Activated naive CD4-positive, alpha-beta T cell treated with anti-CD3 and anti-CD28 coated beads for 36 hours (primary cell): ENCODE results near the gene SSB. TPM values are rescaled to one million over a fixed set of nuclear protein-coding genes. Genes with fewer than 3 reads are reported as not detected.
"Not testable (repeated sequence)": the region's sequence is repeated elsewhere in the genome, so short reads cannot be mapped to it uniquely, and the experiment has no call there.

Experiments used
- CTCF ChIA-PET: fragments of 350-600 bp; sonication (Branson Sonifier 250); formaldehyde crosslinking; loops from one replicate; lab custom pipeline; 2021; ENCODE audit warnings: antibody characterized with exemption; lab: Charles Lee
- DNase-seq: peaks from one replicate; pipeline ENCODE4 v3.0.0-alpha.2; 2020
- H3K27ac Mint-ChIP-seq: one replicate; pipeline ENCODE4 v1.8.0; 2021; ENCODE audit warnings: mild to moderate bottlenecking, mixed read lengths
- H3K27me3 Mint-ChIP-seq: one replicate; pipeline ENCODE4 v1.8.0; 2021; ENCODE audit warnings: low read depth, mixed read lengths
- H3K36me3 Mint-ChIP-seq: one replicate; pipeline ENCODE4 v1.8.0; 2021; ENCODE audit warnings: low read depth, mixed read lengths
- H3K4me1 Mint-ChIP-seq: one replicate; pipeline ENCODE4 v1.8.0; 2021; ENCODE audit warnings: low read depth, mixed read lengths
- H3K4me3 Mint-ChIP-seq: one replicate; pipeline ENCODE4 v1.8.0; 2021; ENCODE audit warnings: mild to moderate bottlenecking, moderate library complexity, mixed read lengths
- H3K9me3 Mint-ChIP-seq: one replicate; pipeline ENCODE4 v1.8.0; 2021; ENCODE audit warnings: mixed read lengths
- intact Hi-C: fragments of 100-400 bp; cut with micrococcal nuclease; formaldehyde crosslinking; loops from one replicate; pipeline ENCODE4 v1.15.1; 2023
- total RNA-seq, 2 experiments: library from RNA; stranded (reverse); gene quantifications; one replicate each; pipeline ENCODE4 v1.2.3, GENCODE V29; 2021

Gene SSB
- 100 to 1,000 TPM; 122 to 129 TPM for total RNA-seq

DNA sequence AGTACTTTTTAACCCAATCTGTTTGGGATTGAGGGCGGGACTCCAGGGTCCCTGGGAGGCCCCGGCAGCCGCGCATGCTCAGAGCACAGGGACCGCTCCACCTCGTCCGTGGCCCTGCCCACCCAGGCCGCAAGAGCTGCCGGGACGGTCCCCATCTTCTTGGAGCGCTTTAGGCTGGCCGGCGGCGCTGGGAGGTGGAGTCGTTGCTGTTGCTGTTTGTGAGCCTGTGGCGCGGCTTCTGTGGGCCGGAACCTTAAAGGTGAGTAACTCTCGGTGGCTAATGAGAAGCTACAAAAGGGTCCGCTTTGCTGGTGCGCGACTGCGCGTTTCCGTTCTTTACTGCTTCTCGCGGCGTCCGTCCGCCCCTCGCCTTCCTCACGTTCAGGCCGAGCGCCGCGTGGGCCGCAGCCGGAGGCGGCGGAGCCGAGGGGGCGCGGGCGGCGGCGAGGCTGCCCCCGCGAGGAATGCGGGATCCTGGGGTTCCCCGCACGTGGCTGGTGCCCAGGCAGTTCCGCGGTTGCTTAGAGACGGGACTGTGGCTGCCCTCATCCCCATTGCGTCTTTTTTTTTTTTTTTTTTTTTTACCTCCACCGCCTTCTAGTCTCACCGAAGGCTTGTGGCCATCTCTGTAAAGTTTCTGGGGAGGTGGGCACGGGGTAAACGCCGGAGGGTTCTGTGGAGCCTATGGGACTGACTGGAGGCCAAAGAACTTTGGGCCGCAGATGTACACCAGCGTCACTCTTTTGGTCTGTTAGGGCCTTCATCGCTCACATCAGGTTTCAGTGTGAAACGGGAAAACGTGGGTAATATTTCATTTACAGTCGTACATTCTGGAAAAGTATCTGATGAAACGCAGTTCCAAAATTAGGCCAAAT is at the start of gene SSB:
TSS of gene SSB (plus strand) at position 154 of the 875 bp plus-strand sequence. CDS start 2,090 bp downstream, outside the sequence.
- Mint-ChIP-seq H3K9me3 (no peaks in the 10 kb centered on the region), H3K36me3 (peaks cover 11% of the 10 kb centered on the region), H3K27me3 (peaks cover 2% of the 10 kb centered on the region), H3K27ac (peak within 1 kb of the TSS; percentile 95), H3K4me1 (peaks cover 29% of the 10 kb centered on the region), H3K4me3 (peak within 1 kb of the TSS; percentile 88)
- intact Hi-C loops = loop anchor here (1.0 to 10.0 kb wide), 7 partner anchors 25 to 320 kb away; partner anchors contain the start of genes BBS5, CFAP210, FASTKD1 and METTL5
- DNase-seq = peak; percentile 97
- CTCF ChIA-PET = interaction anchor here (0.5 kb wide), 1 partner anchor 262 kb away, joined by 9 read pairs; no protein-coding TSS in a partner anchor

DNA sequence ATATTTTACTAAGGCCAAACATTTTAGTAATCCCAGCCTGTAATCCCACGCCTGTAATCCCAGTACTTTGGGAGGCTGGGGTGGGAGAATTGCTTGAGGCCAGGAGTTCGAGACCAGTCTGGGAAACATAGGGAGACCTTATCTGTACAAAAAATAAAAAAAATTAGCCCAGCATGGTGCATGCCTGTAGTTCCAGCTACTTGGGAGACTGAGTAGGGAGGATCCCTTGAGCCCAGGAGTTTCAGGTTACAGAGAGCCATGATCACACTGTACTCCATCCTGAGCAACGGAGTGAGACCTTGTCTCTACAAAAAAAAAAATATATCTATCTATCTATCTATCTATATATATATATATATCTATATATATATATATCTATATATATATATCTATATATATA is 45.9 kb upstream of the SSB start:
- H3K4me3 Mint-ChIP-seq = no peak overlapping the region
- no peaks in the 10 kb centered on the region for H3K27me3 Mint-ChIP-seq
- DNase-seq = no peak
- H3K36me3 Mint-ChIP-seq = no peaks in the 10 kb centered on the region
- H3K27ac Mint-ChIP-seq = no peak overlapping the region
- no peaks in the 10 kb centered on the region for H3K9me3 Mint-ChIP-seq
- intact Hi-C loops = no loop called here
- CTCF ChIA-PET = interaction anchor here (0.6 kb wide), 1 partner anchor 177 kb away, joined by 3 read pairs; no protein-coding TSS in a partner anchor
- H3K4me1 Mint-ChIP-seq = no peaks in the 10 kb centered on the region

DNA sequence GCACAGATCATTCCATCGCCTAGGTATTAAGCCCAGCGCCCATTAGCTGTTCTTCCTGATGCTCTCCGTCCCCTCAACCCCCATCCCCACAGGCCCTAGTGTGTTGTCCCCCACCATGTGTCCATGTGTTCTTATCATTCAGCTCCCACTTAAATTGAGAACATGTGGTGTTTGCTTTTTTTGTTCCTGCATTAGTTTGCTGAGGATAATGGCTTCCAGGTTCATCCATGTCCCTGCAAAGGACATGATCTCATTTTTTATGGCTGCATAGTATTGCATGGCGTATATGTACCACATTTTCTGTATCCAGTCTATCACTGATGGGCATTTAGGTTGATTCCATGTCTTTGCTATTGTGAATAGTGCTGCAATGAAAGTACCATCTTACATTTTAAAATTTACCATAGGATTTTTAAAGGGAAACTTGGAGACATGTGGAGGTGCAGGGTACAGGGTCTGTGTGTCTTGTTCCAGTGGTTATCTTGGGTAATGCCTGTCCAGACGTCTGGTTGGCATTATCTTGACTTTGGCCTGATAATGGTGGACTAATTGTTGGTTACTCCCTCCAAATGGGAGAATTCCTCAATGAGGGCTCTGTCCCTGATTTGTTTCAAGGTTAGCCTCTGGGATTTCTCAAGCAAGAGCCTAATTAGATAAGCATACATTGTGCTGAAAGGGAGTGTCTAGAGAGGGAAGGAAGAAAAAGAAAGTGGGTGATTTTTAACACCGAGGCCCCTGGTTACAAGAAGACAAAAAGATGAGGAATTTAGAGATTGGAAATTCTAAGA is 43.4 kb upstream of the SSB start:
- Mint-ChIP-seq H3K9me3 (no peaks in the 10 kb centered on the region), H3K27me3 (no peaks in the 10 kb centered on the region), H3K4me3 (no peak overlapping the region), H3K27ac (no peak overlapping the region), H3K36me3 (no peaks in the 10 kb centered on the region), H3K4me1 (no peaks in the 10 kb centered on the region)
- intact Hi-C loops = no loop called here
- DNase-seq = no peak
- CTCF ChIA-PET = no interaction called here

DNA sequence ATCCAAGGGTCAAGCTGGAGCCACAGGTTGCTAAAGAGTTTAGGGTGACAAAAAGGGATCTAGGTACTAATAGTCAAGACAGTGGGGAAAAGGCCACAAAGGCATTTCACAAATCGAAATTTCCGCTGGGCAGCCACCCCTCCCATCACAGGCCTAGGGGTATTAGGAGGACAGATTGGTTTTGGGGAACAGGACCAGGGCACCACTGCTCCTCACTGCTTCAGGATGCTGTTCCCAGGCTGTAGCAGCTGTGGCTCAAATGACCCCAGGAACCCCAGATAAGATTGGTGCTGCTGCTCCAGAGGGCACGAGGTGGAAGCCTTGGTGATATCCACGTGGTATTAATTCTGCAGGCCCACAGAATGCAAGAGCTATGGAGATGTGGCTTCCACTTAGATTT is 42.3 kb upstream of the SSB start:
- CTCF ChIA-PET = no interaction called here
- Mint-ChIP-seq H3K4me3 (no peak overlapping the region), H3K4me1 (no peaks in the 10 kb centered on the region), H3K27ac (no peak overlapping the region), H3K27me3 (no peaks in the 10 kb centered on the region), H3K9me3 (no peaks in the 10 kb centered on the region), H3K36me3 (no peaks in the 10 kb centered on the region)
- no peak for DNase-seq
- intact Hi-C loops = no loop called here

DNA sequence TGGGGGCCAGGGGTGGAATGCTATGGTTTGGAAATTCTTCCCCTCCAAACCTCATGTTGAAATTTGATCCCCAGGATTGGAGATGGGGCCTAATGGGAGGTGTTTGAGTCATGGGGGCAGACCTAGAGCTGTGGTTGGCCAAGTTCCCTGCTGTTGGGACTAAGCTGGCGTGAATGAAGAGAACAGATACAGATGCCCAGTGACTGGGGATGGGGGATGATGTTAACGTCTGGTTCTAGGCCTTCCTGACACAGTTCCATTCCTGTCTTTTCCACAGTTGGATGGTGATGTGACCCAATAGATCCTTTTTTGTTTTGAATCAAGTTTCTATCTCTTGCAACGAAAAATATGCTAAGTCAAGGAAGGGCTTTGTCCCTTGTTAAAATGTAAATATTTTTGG is 41.3 kb upstream of the SSB start:
- Mint-ChIP-seq H3K27ac (no peak overlapping the region), H3K4me1 (no peaks in the 10 kb centered on the region), H3K4me3 (no peak overlapping the region), H3K27me3 (no peaks in the 10 kb centered on the region), H3K9me3 (no peaks in the 10 kb centered on the region), H3K36me3 (no peaks in the 10 kb centered on the region)
- CTCF ChIA-PET = no interaction called here
- intact Hi-C loops = no loop called here
- DNase-seq = no peak

DNA sequence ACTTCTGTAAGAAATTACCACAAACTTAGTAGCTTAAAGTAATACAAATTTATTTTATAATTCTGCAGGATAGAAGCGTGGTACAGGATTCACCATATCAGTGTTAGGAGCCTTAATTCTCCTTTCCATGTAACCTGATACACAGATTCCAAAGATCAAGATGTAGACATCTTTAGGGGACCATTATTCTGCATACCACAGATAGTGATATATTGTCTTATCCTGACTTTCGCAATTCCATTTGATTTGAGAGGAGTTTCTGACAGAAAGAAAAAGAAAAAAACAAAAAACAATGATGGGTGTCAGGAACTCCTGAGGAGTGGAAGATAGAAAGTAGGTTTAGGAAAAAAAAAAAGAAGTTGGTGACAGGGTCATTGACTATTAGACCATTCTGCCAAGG is 40.9 kb upstream of the SSB start:
- intact Hi-C loops = no loop called here
- H3K4me3 Mint-ChIP-seq = no peak overlapping the region
- DNase-seq = no peak
- no peaks in the 10 kb centered on the region for H3K36me3 Mint-ChIP-seq
- no peaks in the 10 kb centered on the region for H3K4me1 Mint-ChIP-seq
- CTCF ChIA-PET = no interaction called here
- H3K9me3 Mint-ChIP-seq = no peaks in the 10 kb centered on the region
- no peak overlapping the region for H3K27ac Mint-ChIP-seq
- no peaks in the 10 kb centered on the region for H3K27me3 Mint-ChIP-seq

DNA sequence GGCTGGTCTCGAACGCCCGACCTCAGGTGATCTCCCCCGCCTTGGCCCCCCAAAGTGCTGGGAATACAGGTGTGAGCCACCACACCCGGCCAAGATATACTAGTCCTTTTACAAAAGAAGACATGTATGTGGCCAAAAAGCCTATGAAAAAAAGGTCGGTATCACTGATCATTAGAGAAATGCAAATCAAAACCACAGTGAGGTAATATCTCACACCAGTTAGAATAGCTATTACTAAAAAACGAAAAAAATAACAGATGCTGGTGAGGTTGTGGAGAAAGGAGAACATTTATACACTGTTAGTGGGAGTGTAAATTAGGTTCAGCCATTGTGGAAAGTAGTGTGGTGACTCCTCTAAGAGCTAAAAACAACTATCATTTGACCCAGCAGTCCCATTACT is 38.7 kb upstream of the SSB start:
- CTCF ChIA-PET = interaction anchor here (0.6 kb wide), 1 partner anchor 277 kb away, joined by 3 read pairs; no protein-coding TSS in a partner anchor
- Mint-ChIP-seq H3K27me3 (no peaks in the 10 kb centered on the region), H3K36me3 (no peaks in the 10 kb centered on the region)

DNA sequence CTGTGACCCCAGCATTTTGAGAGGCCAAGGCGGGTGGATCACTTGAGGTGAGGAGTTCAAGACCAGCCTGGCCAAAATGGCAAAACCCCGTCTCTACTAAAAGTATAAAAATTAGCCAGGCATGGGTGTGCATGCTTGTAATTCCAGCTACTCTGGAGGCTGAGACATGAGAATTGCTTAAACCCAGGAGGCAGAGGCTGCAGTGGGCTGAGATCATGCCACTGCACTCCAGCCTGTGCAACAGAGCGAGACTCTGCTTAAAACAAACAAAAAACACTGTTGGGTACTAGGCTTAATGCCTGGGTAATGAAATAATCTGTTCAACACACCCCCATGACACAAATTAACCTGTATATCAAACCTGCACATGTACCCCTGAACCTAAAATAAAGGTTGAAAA is 37.9 kb upstream of the SSB start:
- H3K27ac Mint-ChIP-seq, H3K36me3 Mint-ChIP-seq, DNase-seq, H3K4me1 Mint-ChIP-seq, CTCF ChIA-PET, H3K9me3 Mint-ChIP-seq, H3K27me3 Mint-ChIP-seq, H3K4me3 Mint-ChIP-seq, intact Hi-C loops: not testable (repeated sequence)

More for the DNA sequence above, 38.7 kb upstream of the SSB start:
- no peak overlapping the region for H3K4me3 Mint-ChIP-seq
- no peak overlapping the region for H3K27ac Mint-ChIP-seq
- no peak for DNase-seq
- no peaks in the 10 kb centered on the region for H3K4me1 Mint-ChIP-seq
- intact Hi-C loops = no loop called here
- H3K9me3 Mint-ChIP-seq = no peaks in the 10 kb centered on the region

DNA sequence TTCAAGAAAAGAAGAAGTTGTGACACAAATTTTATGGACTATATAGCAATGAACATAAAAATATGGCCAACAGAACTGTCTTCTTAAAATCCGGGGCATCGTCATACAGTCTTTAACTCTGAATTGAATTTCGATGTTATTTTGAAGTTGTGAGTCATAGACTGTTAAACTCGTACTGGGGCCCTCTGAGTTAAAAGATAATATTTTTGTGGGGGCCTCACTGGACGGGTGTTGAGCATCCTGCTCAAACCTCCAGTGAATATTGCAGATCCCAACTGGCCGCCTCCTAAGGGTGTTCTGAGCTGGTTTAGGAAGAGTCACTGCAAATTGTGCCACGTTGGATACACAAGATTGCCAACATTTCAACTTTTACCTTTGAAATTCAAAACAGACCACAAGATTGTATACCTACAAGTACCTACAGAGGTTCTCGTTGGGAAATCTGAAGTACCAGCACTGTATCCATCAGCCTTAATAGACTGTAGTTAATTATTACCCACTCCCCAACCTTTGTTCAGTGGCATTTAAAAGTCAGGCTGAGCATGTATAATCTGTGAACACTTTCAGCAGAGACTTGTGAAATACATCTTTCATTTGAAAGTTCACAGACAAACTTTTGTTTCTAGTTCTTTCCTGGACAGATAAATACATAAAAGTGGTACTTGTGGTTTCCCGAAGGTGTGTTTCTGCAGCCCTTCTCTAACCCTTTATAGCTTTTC is 37.3 kb upstream of the SSB start:
- no peaks in the 10 kb centered on the region for H3K9me3 Mint-ChIP-seq
- no peak overlapping the region for H3K4me3 Mint-ChIP-seq
- CTCF ChIA-PET = no interaction called here
- no peaks in the 10 kb centered on the region for H3K36me3 Mint-ChIP-seq
- no peaks in the 10 kb centered on the region for H3K4me1 Mint-ChIP-seq
- H3K27me3 Mint-ChIP-seq = no peaks in the 10 kb centered on the region
- no peak for DNase-seq
- no peak overlapping the region for H3K27ac Mint-ChIP-seq
- intact Hi-C loops = no loop called here

DNA sequence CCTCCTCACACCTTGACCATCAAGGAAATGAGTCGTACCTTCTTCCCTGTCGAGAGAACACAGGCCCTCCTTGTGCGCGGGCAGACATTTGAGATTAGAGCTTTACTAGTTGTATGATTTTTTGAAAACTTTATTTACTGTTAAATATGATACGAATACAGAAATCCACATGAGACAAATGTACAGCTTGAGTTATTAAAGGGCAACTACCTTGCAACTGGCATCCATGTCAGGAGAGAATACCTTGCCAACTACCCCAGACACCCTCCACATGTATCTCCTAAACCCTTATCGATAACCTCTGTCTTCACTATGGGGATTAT is 36.7 kb upstream of the SSB start:
- Mint-ChIP-seq H3K36me3 (no peaks in the 10 kb centered on the region), H3K27ac (no peak overlapping the region), H3K4me1 (no peaks in the 10 kb centered on the region), H3K27me3 (peaks cover under 1% of the 10 kb centered on the region), H3K9me3 (no peaks in the 10 kb centered on the region), H3K4me3 (no peak overlapping the region)
- CTCF ChIA-PET = no interaction called here
- DNase-seq = no peak
- intact Hi-C loops = no loop called here

DNA sequence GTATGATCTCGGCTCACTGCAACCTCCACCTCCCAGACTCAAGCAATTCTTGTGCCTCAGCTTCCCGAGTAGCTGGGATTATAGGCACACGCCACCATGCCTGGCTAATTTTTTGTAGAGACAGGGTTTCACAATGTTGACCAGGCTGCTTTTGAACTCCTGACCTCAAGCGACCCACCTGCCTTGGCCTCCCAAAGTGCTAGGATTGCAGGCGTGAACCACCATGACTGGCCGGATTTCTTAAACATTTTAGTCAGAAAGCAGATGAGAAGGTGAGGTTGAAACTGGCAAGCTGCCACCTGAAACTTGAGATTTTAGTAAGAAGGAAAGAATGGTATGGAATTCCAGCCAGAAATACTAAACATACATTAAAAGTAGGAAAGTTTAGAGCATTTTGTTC is 33.1 kb upstream of the SSB start:
- CTCF ChIA-PET = interaction anchor here (1.0 kb wide), 1 partner anchor 9 kb away, joined by 3 read pairs; no protein-coding TSS in a partner anchor
- H3K27me3 Mint-ChIP-seq = peaks cover 17% of the 10 kb centered on the region
- H3K4me1 Mint-ChIP-seq = peaks cover 2% of the 10 kb centered on the region
- no peak overlapping the region for H3K27ac Mint-ChIP-seq
- no peak for DNase-seq
- H3K36me3 Mint-ChIP-seq = no peaks in the 10 kb centered on the region
- H3K9me3 Mint-ChIP-seq = no peaks in the 10 kb centered on the region
- no peak overlapping the region for H3K4me3 Mint-ChIP-seq
- intact Hi-C loops = no loop called here

DNA sequence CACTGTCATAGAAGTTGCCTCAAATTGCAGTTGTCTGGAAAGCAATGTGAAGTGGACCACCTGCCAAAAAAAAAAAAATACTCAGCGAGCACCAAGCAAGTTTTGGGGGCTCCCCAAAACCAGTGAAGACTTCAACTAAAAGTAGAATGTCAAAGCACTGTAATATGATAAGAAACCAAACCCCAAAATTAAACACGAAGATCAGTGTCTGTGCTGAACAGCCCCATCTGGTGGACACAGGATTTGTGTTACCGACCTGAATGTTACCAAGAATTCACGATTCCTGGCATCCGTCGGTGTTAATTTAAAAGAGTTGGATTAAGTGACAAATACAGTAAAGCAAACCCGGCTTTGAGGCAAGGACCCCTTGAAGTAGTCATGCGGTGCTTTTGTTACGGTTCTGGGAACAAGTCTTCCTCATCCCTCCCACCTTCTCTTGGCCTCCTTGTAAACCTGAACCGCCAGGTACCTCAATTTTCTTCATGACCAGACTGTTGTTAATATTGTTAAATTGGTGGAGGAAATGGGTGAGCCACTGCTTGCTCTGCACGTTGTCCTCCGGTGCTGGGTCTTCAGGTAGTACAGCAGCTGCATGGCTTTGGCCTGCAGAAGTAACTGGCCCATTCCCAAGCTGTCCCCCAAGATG is 31.3 kb upstream of the SSB start:
- intact Hi-C loops = no loop called here
- Mint-ChIP-seq H3K27ac (no peak overlapping the region), H3K4me3 (no peak overlapping the region)

More for the DNA sequence above, 31.3 kb upstream of the SSB start:
- DNase-seq = peak; percentile 77
- peaks cover 2% of the 10 kb centered on the region for H3K4me1 Mint-ChIP-seq
- H3K36me3 Mint-ChIP-seq = no peaks in the 10 kb centered on the region
- peaks cover 20% of the 10 kb centered on the region for H3K27me3 Mint-ChIP-seq
- CTCF ChIA-PET = no interaction called here
- no peaks in the 10 kb centered on the region for H3K9me3 Mint-ChIP-seq
